Neuronal stem cell (in vitro differentiated cells): Measurements from ENCODE around the gene STARD13.

ENCODE experiments used
- DNase-seq: peaks from one replicate; pipeline ENCODE4 v3.0.0-alpha.2; 2013; ENCODE audit warnings: low spot score
- H2AFZ ChIP-seq: one replicate; pipeline ENCODE4 v1.6.1; 2013; ENCODE audit warnings: mild to moderate bottlenecking, low read length, inconsistent platforms
- H2AK5ac ChIP-seq: 2 replicates; pipeline ENCODE4 v1.6.1; 2013; ENCODE audit warnings: low read depth, mild to moderate bottlenecking, inconsistent platforms, low read length, moderate library complexity, mixed read lengths
- H2BK120ac ChIP-seq: 2 replicates; pipeline ENCODE4 v1.6.1; 2013; ENCODE audit warnings: low read depth, mild to moderate bottlenecking, inconsistent platforms, low read length, moderate library complexity, mixed read lengths
- H2BK12ac ChIP-seq: one replicate; pipeline ENCODE4 v1.6.1; 2013; ENCODE audit warnings: low read length, inconsistent platforms
- H2BK15ac ChIP-seq: 2 replicates; pipeline ENCODE4 v1.6.1; 2013; ENCODE audit warnings: mild to moderate bottlenecking, low read length, inconsistent platforms, mixed read lengths
- H2BK5ac ChIP-seq: one replicate; pipeline ENCODE4 v1.6.1; 2013; ENCODE audit warnings: inconsistent platforms, mild to moderate bottlenecking, low read length, moderate library complexity
- H3K14ac ChIP-seq: one replicate; pipeline ENCODE4 v1.6.1; 2013; ENCODE audit warnings: low read length, inconsistent platforms
- H3K18ac ChIP-seq: 2 replicates; pipeline ENCODE4 v1.6.1; 2013; ENCODE audit warnings: low read length, inconsistent platforms
- H3K23ac ChIP-seq: 2 replicates; pipeline ENCODE4 v1.6.1; 2013; ENCODE audit warnings: low read depth, mild to moderate bottlenecking, mixed read lengths, low read length, inconsistent platforms; ENCODE audit not compliant: poor library complexity
- H3K27ac ChIP-seq: replicated peaks from 3 replicates; pipeline ENCODE4 v1.5.1; 2013; ENCODE audit warnings: low read length, inconsistent platforms
- H3K27me3 ChIP-seq, 3 experiments: 2 replicates each; pipeline ENCODE4 v1.6.1; 2013; ENCODE audit warnings: low read length in 3 of 3, mild to moderate bottlenecking in 2 of 3, inconsistent platforms in 1 of 3, low read depth in 1 of 3, mixed read lengths in 1 of 3, moderate library complexity in 1 of 3; ENCODE audit not compliant: control insufficient read depth in 3 of 3, insufficient read depth in 3 of 3
- H3K36me3 ChIP-seq, 2 donors: replicated peaks in 1 of 2; 2 replicates each; pipeline ENCODE4 v1.6.1; 2013; ENCODE audit warnings: low read length in 2 of 2; ENCODE audit not compliant: control insufficient read depth in 2 of 2, insufficient read depth in 2 of 2
- H3K4ac ChIP-seq: 2 replicates; pipeline ENCODE4 v1.6.1; 2013; ENCODE audit warnings: inconsistent platforms, mild to moderate bottlenecking, low read length, moderate library complexity
- H3K4me1 ChIP-seq, 2 donors: 1 replicate in 1 of 2; 2 replicates in 1 of 2; pipeline ENCODE4 v1.6.1; 2013; ENCODE audit warnings: low read length in 2 of 2, low read depth in 1 of 2; ENCODE audit not compliant: control insufficient read depth in 2 of 2, insufficient read depth in 1 of 2
- H3K4me2 ChIP-seq: one replicate; pipeline ENCODE4 v1.6.1; 2013; ENCODE audit warnings: mild to moderate bottlenecking, low read length, inconsistent platforms; ENCODE audit not compliant: insufficient read depth, poor library complexity, severe bottlenecking
- H3K4me3 ChIP-seq, 2 donors: 2 replicates each; pipeline ENCODE4 v1.5.1; 2013; ENCODE audit warnings: low read length in 2 of 2, mild to moderate bottlenecking in 2 of 2, inconsistent platforms in 1 of 2, moderate library complexity in 1 of 2
- H3K79me1 ChIP-seq: one replicate; pipeline ENCODE4 v1.6.1; 2013; ENCODE audit warnings: low read depth, mild to moderate bottlenecking, inconsistent platforms, low read length, moderate library complexity
- H3K9ac ChIP-seq: one replicate; pipeline ENCODE4 v1.6.1; 2013; ENCODE audit warnings: mild to moderate bottlenecking, low read depth, low read length, inconsistent platforms; ENCODE audit not compliant: poor library complexity
- H3K9me3 ChIP-seq, 2 donors: replicated peaks in 1 of 2; 2 replicates each; pipeline versions ENCODE3 to v1.6.1; 2013; ENCODE audit warnings: low read length in 2 of 2, mild to moderate bottlenecking in 2 of 2, inconsistent platforms in 1 of 2, low read depth in 1 of 2, mixed read lengths in 1 of 2, moderate library complexity in 1 of 2; ENCODE audit not compliant: control insufficient read depth in 2 of 2, insufficient read depth in 1 of 2
- H4K8ac ChIP-seq: one replicate; pipeline ENCODE4 v1.6.1; 2013; ENCODE audit warnings: low read depth, mild to moderate bottlenecking, inconsistent platforms, low read length, moderate library complexity
- H4K91ac ChIP-seq: one replicate; pipeline ENCODE4 v1.6.1; 2013; ENCODE audit warnings: low read length, low read depth, mild to moderate bottlenecking, inconsistent platforms; ENCODE audit not compliant: poor library complexity
- WGBS, 2 donors: extraction: QIAGEN DNeasy Blood & Tissue Kit; methylation state at CpG; one replicate each; pipeline ENCODE4 v1.1.7; 2013; ENCODE audit warnings: missing lambda C conversion rate in 2 of 2, mixed read lengths in 1 of 2; ENCODE audit not compliant: insufficient read length in 2 of 2, insufficient replicate concordance in 1 of 2; ENCODE audit errors: extremely low coverage in 2 of 2; 5-methylcytosine and 5-hydroxymethylcytosine counted together

Gene STARD13

GRCh38 chr13:33296793-33297425 lies 11.4 kb upstream of the STARD13 start:
- no peak overlapping the region for H4K91ac ChIP-seq
- no peak for DNase-seq
- H2BK15ac ChIP-seq = no peak overlapping the region
- H2BK5ac ChIP-seq = no peak overlapping the region
- H3K14ac ChIP-seq = no peak overlapping the region
- H3K4me1 ChIP-seq = no peaks in the 10 kb centered on the region
- H3K18ac ChIP-seq = no peak overlapping the region
- H3K23ac ChIP-seq = no peak overlapping the region
- H3K9ac ChIP-seq = no peak overlapping the region
- H3K4me2 ChIP-seq = no peak overlapping the region
- H3K27ac ChIP-seq = no peak overlapping the region
- H2BK120ac ChIP-seq = no peak overlapping the region
- H2BK12ac ChIP-seq = no peak overlapping the region
- no peaks in the 10 kb centered on the region for H3K9me3 ChIP-seq
- H4K8ac ChIP-seq = no peak overlapping the region
- H3K4me3 ChIP-seq = no peak overlapping the region
- no peaks in the 10 kb centered on the region for H3K79me1 ChIP-seq
- no CpG with 5 or more reads among the region's 7 CpGs for WGBS, 2 donors
- peaks cover 0 to 4% (median 0%) of the 10 kb centered on the region in 3 experiments for H3K27me3 ChIP-seq
- no peak overlapping the region for H3K4ac ChIP-seq
- no peak overlapping the region for H2AK5ac ChIP-seq
- no peaks in the 10 kb centered on the region for H3K36me3 ChIP-seq
- no peak overlapping the region for H2AFZ ChIP-seq

- Histone ChIP-seq H3K9ac (no peak overlapping the region), H2AK5ac (no peak overlapping the region), H3K18ac (peak overlapping the region; percentile 70), H4K91ac (no peak overlapping the region), H2BK15ac (no peak overlapping the region), H3K4me3 (no peak overlapping the region), H3K4me2 (no peak overlapping the region), H3K4ac (no peak overlapping the region), H2BK120ac (no peak overlapping the region), H2BK12ac (no peak overlapping the region), H3K9me3 (no peaks in the 10 kb centered on the region), H3K27me3 (no peaks in the 10 kb centered on the region), H3K4me1 (no peaks in the 10 kb centered on the region), H3K79me1 (no peaks in the 10 kb centered on the region), H3K36me3 (no peaks in the 10 kb centered on the region), H3K14ac (no peak overlapping the region), H3K27ac (no peak overlapping the region), H4K8ac (no peak overlapping the region), H3K23ac (no peak overlapping the region), H2AFZ (no peak overlapping the region), H2BK5ac (no peak overlapping the region)
- DNase-seq = no peak
- no CpG with 5 or more reads among the region's 6 CpGs for WGBS, 2 donors
Measured at GRCh38 chr13:33292712-33293111, 7.2 kb upstream of the STARD13 start.

GRCh38 chr13:33290421-33290965 lies 4.9 kb upstream of the STARD13 start:
- H3K27ac ChIP-seq = no peak overlapping the region
- H3K4ac ChIP-seq = no peak overlapping the region
- H3K4me2 ChIP-seq = no peak overlapping the region
- no peaks in the 10 kb centered on the region for H3K36me3 ChIP-seq
- no peak overlapping the region for H2BK120ac ChIP-seq
- no peak overlapping the region for H4K91ac ChIP-seq
- no peak overlapping the region for H2BK15ac ChIP-seq
- no peak for DNase-seq
- no peaks in the 10 kb centered on the region for H3K79me1 ChIP-seq
- no peak overlapping the region for H2BK12ac ChIP-seq
- H3K9ac ChIP-seq = no peak overlapping the region
- no peak overlapping the region for H2AFZ ChIP-seq
- no peak overlapping the region for H3K14ac ChIP-seq
- no peak overlapping the region for H4K8ac ChIP-seq
- no peak overlapping the region for H3K23ac ChIP-seq
- H2AK5ac ChIP-seq = no peak overlapping the region
- no peaks in the 10 kb centered on the region for H3K9me3 ChIP-seq
- no peak overlapping the region for H3K4me3 ChIP-seq
- H3K27me3 ChIP-seq = no peaks in the 10 kb centered on the region
- H3K18ac ChIP-seq = no peak overlapping the region
- no CpG with 5 or more reads among the region's 3 CpGs for WGBS, 2 donors
- no peaks in the 10 kb centered on the region for H3K4me1 ChIP-seq
- H2BK5ac ChIP-seq = no peak overlapping the region

GRCh38 chr13:33289966-33290365 lies 4.4 kb upstream of the STARD13 start:
- Histone ChIP-seq H3K4me1 (peaks cover 0 to 2% of the 10 kb centered on the region in 2 donors), H3K18ac (no peak overlapping the region), H3K23ac (no peak overlapping the region), H3K9me3 (no peaks in the 10 kb centered on the region), H4K91ac (no peak overlapping the region), H2BK120ac (no peak overlapping the region), H2BK12ac (no peak overlapping the region), H2BK15ac (no peak overlapping the region), H4K8ac (no peak overlapping the region), H3K4ac (no peak overlapping the region), H3K14ac (no peak overlapping the region), H2AK5ac (no peak overlapping the region), H3K4me2 (no peak overlapping the region), H3K27ac (no peak overlapping the region), H2AFZ (no peak overlapping the region), H3K9ac (no peak overlapping the region), H3K27me3 (no peaks in the 10 kb centered on the region), H3K4me3 (no peak overlapping the region), H3K79me1 (no peaks in the 10 kb centered on the region), H2BK5ac (no peak overlapping the region), H3K36me3 (no peaks in the 10 kb centered on the region)
- no peak for DNase-seq
- no CpG with 5 or more reads among the region's 3 CpGs for WGBS, 2 donors
